ENCODE results near the gene ECD. TPM values are rescaled to one million over a fixed set of nuclear protein-coding genes. Genes with fewer than 3 reads are reported as not detected.

The ECD gene
- 34.4 and 34.5 TPM in 2 replicates for total RNA-seq (2014; rRNA removed; shearing (Covaris generic))

DNA sequence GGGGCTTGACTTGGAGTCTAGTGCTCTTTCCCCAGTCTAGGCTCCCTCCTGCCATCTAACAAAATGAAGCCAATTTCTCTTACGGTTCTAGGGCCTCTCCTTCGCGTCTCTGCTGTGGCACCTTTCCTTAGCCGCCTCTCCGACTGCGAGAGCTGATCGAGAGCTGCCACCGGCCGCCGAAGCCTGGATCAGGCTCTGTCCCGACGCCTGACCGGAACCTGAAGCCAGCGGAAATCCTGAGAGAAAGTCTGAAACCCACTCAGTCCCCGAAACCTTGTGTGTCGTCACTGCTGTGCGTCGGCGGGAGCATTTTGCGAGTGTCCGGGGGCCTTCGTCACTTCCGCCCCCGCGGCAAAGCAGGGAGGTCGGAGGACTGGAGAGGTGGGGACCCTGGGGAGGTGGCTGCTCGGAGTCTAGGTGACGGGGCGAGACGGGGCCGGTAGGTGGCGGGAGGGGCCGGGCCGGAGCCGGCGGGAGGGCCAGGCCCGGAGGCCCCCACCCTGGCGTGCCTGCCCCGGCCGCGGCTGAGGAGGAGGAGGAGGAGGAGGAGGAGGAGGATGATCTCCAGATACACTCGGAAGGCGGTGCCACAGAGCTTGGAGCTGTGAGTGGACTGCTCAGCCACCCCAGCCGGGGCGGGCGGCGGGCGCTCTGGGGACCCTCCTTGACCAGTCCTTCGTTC is at the start of gene ECD, which contains the start of gene FAM149B1:
TSS of gene ECD (minus strand) at position 226 of the 682 bp plus-strand sequence. CDS start 4,071 bp downstream, outside the sequence.
TSS of gene FAM149B1 (plus strand) at position 337 of the 682 bp plus-strand sequence. CDS start at position 558, 221 bp downstream.
- DNase-seq (ENCODE audit: low read depth), result peak; percentile 95

DNA sequence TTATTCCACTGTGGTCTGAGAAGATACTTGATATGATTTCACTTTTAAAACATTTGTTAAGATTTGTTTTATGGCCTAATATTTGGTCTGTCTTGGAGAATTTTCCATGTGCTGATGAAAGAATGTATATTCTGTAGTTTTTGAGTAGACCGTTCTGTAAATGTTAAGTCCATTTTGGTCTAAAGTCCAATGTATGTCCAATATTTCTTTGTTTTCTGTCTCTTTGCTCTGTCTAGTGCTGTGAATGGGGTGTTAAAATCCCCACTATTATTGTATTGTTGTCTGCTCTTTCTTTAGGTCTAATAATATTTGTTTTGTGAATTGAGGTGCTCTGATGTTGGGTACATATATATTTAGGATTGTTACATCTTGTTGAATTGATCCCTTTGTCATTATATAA is 47.9 kb upstream of the ECD start:
- DNase-seq (ENCODE audit: low read depth), result no peak

DNA sequence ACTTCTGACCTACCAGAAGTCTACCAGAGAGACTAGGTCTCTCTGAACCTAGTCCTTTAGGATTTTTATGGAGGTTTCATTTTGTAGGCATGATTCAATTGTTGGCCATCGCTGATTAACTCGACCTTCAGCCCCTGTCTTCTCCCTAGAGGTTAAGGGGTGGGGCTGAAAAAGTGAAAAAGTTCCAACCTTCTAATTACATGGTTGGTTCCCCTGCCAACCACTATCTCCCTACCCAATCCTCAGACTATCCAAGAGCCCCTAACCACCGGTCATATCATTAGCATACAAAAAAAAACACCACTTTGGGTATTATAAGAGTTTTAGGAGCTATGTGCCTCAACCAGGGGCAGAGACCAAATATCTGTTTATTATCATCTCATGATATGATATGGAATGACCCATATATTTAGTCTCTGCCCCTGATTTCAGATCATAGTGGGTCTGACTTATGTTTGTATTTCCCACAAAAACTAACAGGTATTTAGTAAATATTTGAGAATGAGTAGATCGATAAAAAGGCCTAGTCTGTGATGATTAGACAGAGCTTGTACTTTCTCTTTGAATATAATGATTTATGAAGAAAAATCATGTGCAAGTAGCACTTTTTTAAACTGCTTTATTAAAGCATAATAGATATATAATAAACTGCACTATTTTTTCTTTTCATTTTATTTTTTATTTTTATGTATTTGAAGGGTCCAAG is 43.5 kb upstream of the ECD start:
- no peak for DNase-seq (ENCODE audit: low read depth)

DNA sequence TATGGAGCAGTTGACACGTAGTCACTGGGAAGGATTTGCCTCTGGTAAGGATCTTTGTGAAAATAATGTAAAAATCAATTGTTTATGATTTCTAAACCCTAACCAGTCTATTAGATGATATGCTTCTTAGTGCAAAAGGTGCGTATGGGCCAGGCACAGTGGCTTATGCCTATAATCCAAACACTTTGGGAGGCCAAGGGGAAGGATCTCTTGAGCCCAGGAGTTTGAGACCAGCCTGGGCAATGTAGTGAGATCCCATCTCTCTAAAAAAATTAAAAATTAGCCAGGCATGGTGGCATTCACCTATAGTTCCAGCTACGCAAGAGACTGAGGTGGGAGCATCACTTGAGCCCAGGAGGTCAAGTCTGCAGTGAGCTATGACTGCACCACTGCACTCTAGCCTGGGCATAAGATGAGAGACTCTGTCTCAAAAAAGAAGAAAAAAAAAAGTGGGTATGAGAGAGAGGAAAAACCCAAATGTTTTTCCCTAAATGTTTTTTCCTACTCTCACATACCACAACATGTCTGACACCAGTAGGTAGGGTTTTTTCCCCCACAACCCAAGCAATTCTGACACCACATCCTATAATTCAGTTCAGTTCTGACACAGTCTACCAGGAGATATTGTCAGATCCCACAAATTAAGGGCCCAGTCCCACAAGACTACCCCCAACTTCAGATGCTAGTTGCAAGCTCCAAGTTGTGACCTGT is 42.7 kb upstream of the ECD start:
- DNase-seq (ENCODE audit: low read depth), result no peak

DNA sequence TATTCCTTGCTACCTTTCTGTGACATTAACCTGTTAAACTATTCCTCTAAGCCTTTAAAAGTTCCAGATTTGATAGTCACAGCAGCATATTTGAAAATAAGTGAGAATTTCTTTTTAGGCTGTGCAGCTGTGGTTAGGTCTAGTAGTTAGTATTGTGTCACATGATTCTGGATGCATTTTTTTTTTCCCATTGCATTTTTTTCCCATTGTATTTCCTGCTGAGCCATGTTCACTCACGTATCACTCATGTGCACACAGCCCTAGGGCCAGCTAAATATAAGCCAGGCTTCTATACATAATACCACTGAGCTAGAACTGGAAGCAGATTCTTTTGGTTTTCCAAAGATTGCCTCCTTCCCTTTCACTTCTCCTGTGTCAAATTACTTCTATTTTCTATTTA is 41.9 kb upstream of the ECD start:
- peak; percentile 35 for DNase-seq (ENCODE audit: low read depth)

DNA sequence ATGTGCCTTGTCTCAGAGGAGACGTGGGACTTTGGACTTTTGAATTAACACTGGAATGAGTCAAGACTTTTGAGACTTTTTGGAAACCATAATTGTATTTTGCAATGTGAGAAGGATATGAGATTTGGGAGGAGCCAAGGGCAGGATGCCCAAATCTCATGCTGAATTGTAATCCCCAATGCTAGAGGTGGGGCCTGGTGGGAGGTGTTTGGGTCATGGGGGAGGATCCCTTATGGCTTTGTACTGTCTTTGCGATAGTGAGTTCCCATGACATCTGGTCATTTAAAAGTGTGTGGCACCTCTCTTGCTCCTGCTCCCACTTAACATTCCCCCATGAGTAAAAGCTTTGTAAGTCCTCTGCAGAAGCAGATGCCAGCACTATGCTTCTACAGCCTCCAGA is 40.1 kb upstream of the ECD start:
- DNase-seq (ENCODE audit: low read depth), result no peak

DNA sequence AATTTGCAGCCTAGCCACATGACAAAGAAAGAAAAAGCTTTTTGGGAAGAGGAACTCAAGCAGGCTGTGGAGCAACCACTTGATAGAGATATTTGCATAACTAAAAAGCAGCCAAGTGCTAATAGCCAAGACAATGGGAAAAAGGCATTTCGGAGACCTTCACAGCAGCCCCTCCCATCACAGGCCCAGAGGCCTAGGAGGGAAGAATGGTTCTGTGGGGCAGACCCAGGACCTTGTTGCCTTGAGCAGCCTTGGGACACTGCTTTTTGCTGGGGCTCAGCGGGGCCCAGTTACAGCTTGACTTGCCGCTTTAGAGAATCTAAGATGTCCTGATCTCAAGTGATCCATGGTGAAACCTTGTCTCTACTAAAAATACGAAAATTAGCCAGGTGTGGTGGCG is 38.6 kb upstream of the ECD start:
- DNase-seq (ENCODE audit: low read depth), result no peak

DNA sequence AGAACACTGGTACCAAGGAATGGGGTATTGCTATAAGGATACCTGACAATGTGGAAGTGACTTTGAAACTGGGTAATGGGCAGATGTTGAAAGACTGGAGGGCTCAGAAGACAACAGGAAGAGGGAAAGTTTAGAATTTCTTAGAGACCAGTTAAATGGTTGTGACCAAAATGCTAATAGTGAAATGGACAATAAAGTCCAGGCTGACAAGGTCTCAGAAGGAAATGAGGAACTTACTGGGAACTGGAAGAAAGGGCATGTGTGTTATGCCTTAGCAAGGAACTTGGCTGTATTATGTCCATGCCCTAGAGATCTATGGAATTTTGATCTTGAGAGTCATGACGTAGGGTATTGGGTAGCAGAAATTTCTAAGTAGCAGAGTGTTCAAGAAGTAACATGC is 38.1 kb upstream of the ECD start:
- no peak for DNase-seq (ENCODE audit: low read depth)

DNA sequence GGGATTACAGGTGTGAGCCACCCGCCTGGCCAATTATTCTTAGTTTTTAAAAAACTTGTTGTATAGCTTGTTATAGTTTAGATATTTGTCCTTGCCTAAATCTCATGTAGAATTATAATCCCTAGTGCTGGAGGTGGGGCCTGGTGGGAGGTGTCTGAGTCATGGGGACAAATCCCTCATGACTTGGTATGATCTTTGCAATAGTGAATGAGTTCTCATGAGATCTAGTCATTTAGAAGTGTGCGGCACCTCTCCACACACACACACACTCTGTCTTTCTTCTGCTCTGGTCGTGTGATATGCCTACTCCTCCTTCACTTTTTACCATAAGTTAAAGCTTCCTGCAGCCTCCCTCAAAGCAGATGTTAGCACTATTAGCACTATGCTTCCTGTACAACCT is 37.3 kb upstream of the ECD start:
- no peak for DNase-seq (ENCODE audit: low read depth)

DNA sequence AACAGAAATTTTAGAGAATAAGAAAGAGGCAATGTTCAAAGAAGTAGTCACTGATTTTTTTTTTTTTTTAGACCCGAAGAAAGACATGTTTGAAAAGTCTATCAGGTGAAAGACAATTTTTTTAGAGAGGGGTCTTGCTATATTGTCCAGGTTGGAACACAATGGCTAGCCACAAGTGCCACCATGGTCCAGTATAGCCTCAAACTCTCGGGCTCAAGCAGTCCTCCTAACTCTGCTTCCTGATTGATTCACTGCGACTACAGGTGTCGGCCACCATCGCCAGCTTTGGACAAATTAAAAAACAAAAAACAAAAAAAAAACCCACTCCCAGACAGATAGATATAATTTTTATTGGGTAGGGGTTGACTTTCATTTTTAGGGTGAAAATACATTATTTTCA is 22.4 kb upstream of the ECD start:
- no peak for DNase-seq (ENCODE audit: low read depth)

DNA sequence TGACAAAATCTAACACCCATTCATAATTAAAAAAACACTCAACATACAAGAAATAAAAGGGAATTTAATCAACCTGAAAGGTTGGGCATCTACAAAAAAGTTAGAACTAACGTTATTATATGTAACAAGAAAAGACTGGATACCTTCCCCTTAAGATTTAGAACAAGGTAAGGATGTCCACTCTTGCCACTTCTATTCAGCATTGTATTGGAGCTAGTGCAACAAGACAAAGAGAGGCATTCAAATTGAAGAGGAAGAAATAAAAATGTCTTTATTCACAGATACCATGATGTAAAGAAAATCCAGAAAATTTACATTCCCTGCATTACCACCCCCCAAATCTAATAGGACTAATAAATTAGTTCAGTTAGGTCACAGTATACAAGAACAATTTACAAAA is 18.5 kb upstream of the ECD start:
- no peak for DNase-seq (ENCODE audit: low read depth)

DNA sequence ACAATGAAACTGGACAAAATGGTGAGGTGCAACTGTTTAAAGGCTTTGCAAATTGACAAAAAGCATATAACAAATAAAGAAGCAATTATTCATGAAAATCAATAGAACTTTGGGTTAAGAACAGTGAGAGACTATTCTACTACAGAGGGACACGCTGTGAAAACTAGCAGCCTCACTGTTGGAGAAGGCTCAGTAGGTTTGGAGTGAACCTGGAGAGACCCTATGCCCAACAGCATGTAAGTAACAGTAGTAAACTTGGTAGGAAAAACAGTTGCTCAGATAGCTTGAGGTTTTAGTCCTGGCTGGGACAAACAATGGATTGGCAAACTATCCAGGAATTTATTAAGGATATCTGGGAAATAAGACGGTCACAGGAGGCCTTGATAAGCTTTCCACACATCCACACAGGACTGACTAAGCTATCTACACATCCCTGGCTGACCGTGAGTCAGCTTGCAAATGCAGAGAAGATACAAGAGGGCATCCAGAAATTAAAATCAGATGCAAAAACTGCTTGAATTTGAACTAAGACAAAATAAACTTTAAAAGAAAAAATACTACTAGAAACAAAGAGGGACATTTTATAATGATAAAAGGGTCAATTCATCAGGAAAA is 16.0 kb upstream of the ECD start:
- no peak for DNase-seq (ENCODE audit: low read depth)

DNA sequence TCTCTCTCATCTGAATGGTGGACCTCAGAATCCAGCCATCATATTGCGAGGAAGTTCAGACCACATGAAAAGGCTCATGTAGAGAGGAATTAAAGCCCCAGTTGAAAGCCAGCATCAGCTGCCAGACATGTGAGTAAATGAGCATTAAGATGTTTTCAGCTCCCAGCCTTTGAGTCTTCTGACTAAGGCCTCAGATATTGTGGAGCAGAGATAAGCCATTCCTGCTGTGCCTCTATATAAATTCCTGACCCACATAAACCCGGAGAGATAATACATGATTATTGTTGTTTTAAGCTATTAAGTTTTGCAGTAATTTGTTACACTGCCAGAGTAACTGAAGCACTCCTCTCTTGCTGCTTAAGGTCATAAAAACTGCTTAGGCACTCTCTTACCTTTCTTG is 14.8 kb upstream of the ECD start:
- DNase-seq (ENCODE audit: low read depth), result no peak

DNA sequence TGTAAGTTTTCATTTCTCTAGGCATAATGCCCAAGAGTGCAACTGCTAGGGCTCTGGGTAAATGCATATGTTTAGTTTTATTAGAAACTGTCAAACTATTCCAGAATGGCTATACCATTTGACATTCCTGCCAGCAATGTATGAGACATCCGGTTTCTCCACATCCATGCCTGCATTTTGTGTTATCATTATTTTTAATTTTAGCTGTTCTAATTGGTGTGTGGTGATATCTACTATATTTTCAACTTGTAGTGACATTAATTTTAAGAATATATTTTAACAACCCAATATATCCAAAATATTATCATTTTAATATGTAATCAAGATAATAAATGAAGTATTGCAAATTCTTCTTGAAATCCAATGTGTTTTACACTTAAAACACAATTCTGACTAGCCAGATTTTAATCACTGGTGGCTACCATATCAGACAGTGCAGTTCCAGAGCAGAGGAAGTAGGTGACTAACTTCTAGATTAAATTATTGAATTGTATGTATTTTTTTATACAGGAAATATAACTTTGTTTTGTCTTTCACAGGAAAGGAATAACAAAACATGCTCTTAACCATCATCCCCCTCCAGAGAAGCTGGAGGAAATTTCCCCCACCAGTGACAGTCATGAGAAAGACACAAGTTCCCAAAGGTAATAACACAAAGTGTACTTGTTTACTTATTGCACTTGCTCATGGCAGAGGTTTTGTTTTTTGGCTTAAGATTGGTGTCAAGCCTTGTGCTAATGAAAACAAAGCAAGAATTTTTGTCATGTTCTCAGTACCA is 6.5 kb upstream of the ECD start:
- no peak for DNase-seq (ENCODE audit: low read depth)

DNA sequence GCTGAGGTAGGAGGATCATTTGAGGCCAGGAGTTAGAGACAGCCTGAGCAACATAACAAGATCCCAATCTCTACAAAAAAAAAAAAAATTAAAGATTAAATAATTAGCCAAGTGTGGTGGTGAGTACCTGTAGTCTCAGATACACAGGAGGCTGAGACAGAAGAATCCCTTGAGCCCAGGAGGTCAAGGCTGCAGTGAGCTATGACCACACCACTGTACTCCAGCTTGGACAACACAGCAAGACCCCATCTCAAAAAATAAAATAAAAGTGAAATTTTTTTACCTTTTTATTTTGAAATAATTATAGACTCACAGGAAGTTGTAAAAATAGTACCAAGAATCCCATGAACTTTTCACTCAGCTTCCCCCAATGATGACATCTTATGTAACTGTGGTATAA is 5.1 kb upstream of the ECD start:
- no peak for DNase-seq (ENCODE audit: low read depth)

DNA sequence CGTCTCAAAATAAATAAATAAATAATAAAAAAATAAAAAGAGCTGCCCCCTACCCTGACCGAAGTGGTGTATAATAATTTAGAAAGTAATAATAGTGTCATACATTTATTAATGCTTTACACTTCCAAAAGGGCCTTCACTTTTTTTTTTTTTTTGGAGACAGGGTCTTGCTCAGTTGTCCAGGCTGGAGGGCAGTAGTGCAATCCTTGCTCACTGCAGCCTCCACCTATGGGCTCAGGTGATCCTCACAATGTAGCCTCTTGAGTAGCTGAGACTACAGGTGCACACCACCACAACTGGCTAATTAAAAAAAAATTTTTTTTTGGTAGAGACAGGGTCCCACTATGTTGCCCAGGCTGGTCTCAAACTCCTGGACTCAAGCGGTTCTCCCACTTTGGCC is 1.5 kb upstream of the ECD start:
- no peak for DNase-seq (ENCODE audit: low read depth)

DNA sequence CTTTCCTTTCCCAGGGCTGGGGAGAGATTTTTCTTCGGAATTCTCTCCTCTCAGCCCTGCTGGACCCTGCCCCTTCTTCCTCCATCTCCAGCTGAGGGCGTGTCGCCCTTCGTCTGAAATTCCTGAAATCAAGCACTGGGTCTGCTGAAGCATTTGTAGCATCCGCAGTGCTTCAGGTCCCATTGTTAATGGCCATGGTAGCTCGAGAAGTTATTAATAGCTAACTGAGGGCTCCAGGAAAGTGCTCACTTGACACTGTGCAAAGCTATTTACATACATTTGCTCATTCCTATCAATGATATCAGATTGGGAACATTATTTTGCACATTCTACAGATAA is 626 bp upstream of the ECD start:
- DNase-seq (ENCODE audit: low read depth), result no peak

DNA sequence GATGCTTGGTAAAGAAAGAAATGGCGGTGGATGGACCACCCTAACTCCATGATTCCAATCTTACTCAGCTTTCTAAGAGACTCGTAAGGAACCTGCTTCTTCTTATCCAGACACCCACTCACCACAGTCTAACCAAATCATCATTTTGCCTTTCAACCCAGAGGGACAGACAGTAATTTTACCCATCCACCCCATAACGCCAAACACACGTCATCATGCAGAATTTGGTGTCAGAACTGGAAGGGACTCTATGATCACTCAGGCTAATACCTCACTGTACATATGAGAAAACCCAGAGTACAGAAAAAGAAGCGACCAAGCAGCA is 388 bp downstream of the ECD start:
- peak; percentile 28 for DNase-seq (ENCODE audit: low read depth)

DNA sequence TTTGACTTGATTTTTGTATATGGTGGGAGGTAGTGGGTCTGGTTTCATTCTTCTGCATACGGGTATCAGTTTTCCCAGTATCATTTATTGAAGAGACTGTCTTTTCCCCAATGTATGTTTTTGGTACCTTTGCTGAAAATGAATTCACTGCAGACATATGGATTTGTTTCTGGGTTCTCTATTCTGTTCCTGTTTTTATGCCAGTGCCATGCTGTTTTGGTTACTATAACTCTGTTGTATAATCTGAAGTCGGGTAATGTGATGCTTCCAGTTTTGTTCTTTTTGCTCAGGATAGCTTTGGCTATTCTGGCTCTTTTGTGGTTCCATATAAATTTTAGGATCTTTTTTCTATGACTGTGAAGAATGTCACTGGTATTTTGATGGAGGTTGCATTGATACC is 836 bp downstream of the ECD start:
- no peak for DNase-seq (ENCODE audit: low read depth)

DNA sequence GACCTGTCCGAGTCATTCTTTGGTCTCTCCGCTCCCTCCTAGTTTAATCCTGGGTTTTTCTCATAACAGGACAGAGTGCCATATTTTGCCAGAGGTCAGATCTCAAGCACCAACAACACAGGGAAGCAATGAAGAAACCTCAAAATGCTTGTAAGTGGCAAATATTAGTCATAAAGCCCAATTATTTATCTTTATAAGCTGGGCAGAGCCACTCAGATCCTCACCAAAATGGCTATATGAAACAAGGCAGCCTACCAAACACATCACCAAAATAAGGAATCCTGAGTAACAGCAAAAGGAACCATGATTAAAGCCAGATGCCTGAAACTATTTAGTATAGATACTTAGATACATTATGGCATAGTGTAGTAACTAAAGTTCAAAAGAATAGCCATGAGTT is 4.7 kb downstream of the ECD start:
- DNase-seq (ENCODE audit: low read depth), result peak; percentile 18

DNA sequence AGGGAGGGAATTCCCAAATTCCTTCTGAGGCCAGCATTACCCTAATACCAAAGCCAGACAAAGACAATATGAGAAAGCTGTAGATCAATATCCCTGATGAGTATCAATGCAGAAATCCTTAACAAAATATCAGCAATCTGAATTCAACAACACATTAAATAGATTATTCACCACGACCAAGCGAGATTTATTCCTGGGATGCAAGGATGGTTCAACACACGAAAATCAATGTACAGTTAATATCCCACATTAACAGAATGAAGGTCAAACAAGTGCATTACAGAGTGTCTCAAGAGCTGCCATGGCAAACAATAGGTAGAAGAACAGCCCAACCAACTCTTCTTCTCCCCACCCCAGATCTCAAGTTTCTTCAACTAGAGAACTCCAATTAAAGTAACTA is 6.1 kb downstream of the ECD start:
- DNase-seq (ENCODE audit: low read depth), result no peak

DNA sequence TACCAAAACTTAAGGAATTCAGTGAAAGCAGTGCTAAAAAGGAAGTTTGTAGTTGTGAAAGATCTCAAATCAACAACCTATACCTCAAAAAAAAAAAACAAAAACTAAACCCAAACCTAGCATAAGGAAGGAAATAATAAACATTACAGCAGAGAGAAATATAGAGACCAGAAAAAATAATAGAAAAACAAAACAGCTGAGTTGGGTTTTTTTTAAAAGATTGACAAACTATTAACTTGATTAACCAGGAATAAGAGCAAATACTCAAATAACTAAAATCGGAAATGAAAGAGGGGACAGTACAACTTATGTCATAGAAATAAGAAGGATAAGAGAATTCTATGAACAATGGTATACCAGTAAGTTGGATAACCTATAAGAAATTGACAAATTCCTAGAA is 6.7 kb downstream of the ECD start:
- no peak for DNase-seq (ENCODE audit: low read depth)

All from M059J (cell line).